ENCODE data around the gene CCDC59.

The CCDC59 gene

GRCh38 chr12:82358200-82359114 lies at the start of gene CCDC59, which contains the start of gene METTL25 (continued):
- TF ChIP-seq REST (tag by site-specific recombination; IDR thresholded peaks at IDR 0.05) (peak; percentile 45), ZBTB48 (tag by site-specific recombination; IDR thresholded peaks at IDR 0.05) (no peak), IKZF3 (tag by site-specific recombination; IDR thresholded peaks at IDR 0.05) (peak; percentile 42; the same call in 1 of the 2 replicates), HOXA7 (CRISPR knock-in tag; IDR thresholded peaks at IDR 0.05; ENCODE audit: borderline replicate concordance) (no peak), ZBTB8A (tag by site-specific recombination; IDR thresholded peaks at IDR 0.05) (peak; percentile 74), ZNF580 (tag by site-specific recombination; IDR thresholded peaks at IDR 0.05) (peak; percentile 91), GLIS1 (tag by site-specific recombination; IDR thresholded peaks at IDR 0.05) (no peak; the same call in 1 of the 2 replicates), ZNF133 (tag by site-specific recombination; IDR thresholded peaks at IDR 0.05) (no peak), ZSCAN16 (tag by site-specific recombination; IDR thresholded peaks at IDR 0.05) (no peak), ZNF488 (tag by site-specific recombination; IDR thresholded peaks at IDR 0.05) (no peak), TCF7L2 (IDR thresholded peaks at IDR 0.05; ENCODE audit: borderline replicate concordance, low read depth, low read length) (no peak), ZSCAN30 (tag by site-specific recombination; IDR thresholded peaks at IDR 0.05) (peak; percentile 73), KLF17 (tag by site-specific recombination; IDR thresholded peaks at IDR 0.05) (peak; percentile 94), ZNF121 (tag by site-specific recombination; IDR thresholded peaks at IDR 0.05) (0 out of 2 replicates have a peak, but pooled peaks have one; percentile 34), ZNF184 (tag by site-specific recombination; IDR thresholded peaks at IDR 0.05) (peak; percentile 83), ZNF391 (tag by site-specific recombination; IDR thresholded peaks at IDR 0.05; ENCODE audit: borderline replicate concordance, low read depth) (peak; percentile 88; the same call in 1 of the 2 replicates), ZNF629 (tag by site-specific recombination; IDR thresholded peaks at IDR 0.05) (peak; percentile 98), ZNF830 (tag by site-specific recombination; IDR thresholded peaks at IDR 0.05; ENCODE audit: low read depth) (no peak), ZNF692 (tag by site-specific recombination; IDR thresholded peaks at IDR 0.05) (peak; percentile 87), ZBTB11 (tag by site-specific recombination; conservative IDR thresholded peaks at IDR 0.05; ENCODE audit: low read depth) (peak; percentile 57), ZNF146 (tag by site-specific recombination; IDR thresholded peaks at IDR 0.05) (peak; percentile 43; the same call in 1 of the 2 replicates), ZNF768 (tag by site-specific recombination; IDR thresholded peaks at IDR 0.05) (no peak), ZNF560 (tag by site-specific recombination; IDR thresholded peaks at IDR 0.05; ENCODE audit: borderline replicate concordance) (no peak), ZNF549 (tag by site-specific recombination; IDR thresholded peaks at IDR 0.05) (no peak), ZNF140 (tag by site-specific recombination; IDR thresholded peaks at IDR 0.05) (no peak), KLF8 (tag by site-specific recombination; IDR thresholded peaks at IDR 0.05) (peak; percentile 87), ZNF449 (tag by site-specific recombination; IDR thresholded peaks at IDR 0.05) (no peak; the same call in 1 of the 2 replicates)
